H1 (cell line): ENCODE measurements around the gene BOK. TPM values are rescaled to one million over a fixed set of nuclear protein-coding genes. Genes with fewer than 3 reads are reported as not detected.

ENCODE experiments used
- CTCF ChIA-PET: fragments of 300-600 bp; sonication (Branson Sonifier 250); formaldehyde crosslinking; loops from one replicate; lab custom pipeline; 2021; ENCODE audit not compliant: partially characterized antibody; lab: Charles Lee
- POLR2A ChIA-PET: fragments of 300-600 bp; sonication (Branson Sonifier 250); formaldehyde crosslinking; loops from one replicate; lab custom pipeline; 2021; ENCODE audit warnings: inconsistent platforms; ENCODE audit not compliant: partially characterized antibody; lab: Charles Lee
- DNase-seq, 2 experiments: peaks; one replicate each; pipeline versions ENCODE4 v3.0.0 to v3.0.0-alpha.2; 2010 to 2022; ENCODE audit warnings: low spot score in 2 of 2, low read depth in 1 of 2, mixed read lengths in 1 of 2
- FAIRE-seq: peaks from 2 replicates; lab custom pipeline; 2011; peaks lifted over from hg19 to GRCh38; lab: Jason Lieb, UNC
- H2AFZ ChIP-seq: 2 replicates; pipeline ENCODE4 v1.8.1; 2012; ENCODE audit warnings: low read length, inconsistent platforms
- H2AK5ac ChIP-seq: 2 replicates; pipeline ENCODE4 v1.6.1; 2013; ENCODE audit warnings: low read depth, low read length
- H2BK120ac ChIP-seq: replicated peaks from 2 replicates; pipeline ENCODE3; 2013; ENCODE audit warnings: low read depth, low read length, inconsistent platforms
- H2BK12ac ChIP-seq: 2 replicates; pipeline ENCODE4 v1.6.1; 2013; ENCODE audit warnings: low read depth, low read length
- H2BK15ac ChIP-seq: 2 replicates; pipeline ENCODE4 v1.6.1; 2013; ENCODE audit warnings: low read length
- H2BK20ac ChIP-seq: 2 replicates; pipeline ENCODE4 v1.6.1; 2013; ENCODE audit warnings: low read length
- H2BK5ac ChIP-seq: 2 replicates; pipeline ENCODE4 v1.6.1; 2013; ENCODE audit warnings: low read depth, low read length
- H3K14ac ChIP-seq: 2 replicates; pipeline ENCODE4 v1.6.1; 2013; ENCODE audit warnings: inconsistent platforms; ENCODE audit not compliant: insufficient read length
- H3K18ac ChIP-seq: 2 replicates; pipeline ENCODE4 v1.6.1; 2013; ENCODE audit warnings: low read length; ENCODE audit errors: extremely low read depth
- H3K23ac ChIP-seq: 2 replicates; pipeline ENCODE4 v1.6.1; 2013; ENCODE audit warnings: inconsistent platforms; ENCODE audit not compliant: insufficient read length
- H3K23me2 ChIP-seq: 2 replicates; pipeline ENCODE4 v1.6.1; 2013; ENCODE audit warnings: low read depth, low read length
- H3K27ac ChIP-seq: 2 replicates; pipeline ENCODE4 v1.6.1; 2011; ENCODE audit warnings: low read depth, low read length, inconsistent platforms
- H3K27me3 ChIP-seq, 4 experiments: replicated peaks in 1 of 4; 1 replicate in 1 of 4; 2 replicates in 3 of 4; pipeline versions ENCODE4 v1.6.1 to v1.8.1; 2011 to 2013; ENCODE audit warnings: low read length in 3 of 4, mild to moderate bottlenecking in 3 of 4, inconsistent platforms in 2 of 4, mixed read lengths in 2 of 4, moderate library complexity in 1 of 4; ENCODE audit not compliant: control insufficient read depth in 3 of 4, insufficient read depth in 3 of 4; ENCODE audit errors: extremely low read depth in 1 of 4
- H3K36me3 ChIP-seq, 4 experiments: 2 replicates each; pipeline versions ENCODE4 v1.6.1 to v1.8.1; 2011 to 2013; ENCODE audit warnings: mild to moderate bottlenecking in 4 of 4, low read length in 3 of 4, moderate library complexity in 2 of 4, control low read depth in 1 of 4, inconsistent platforms in 1 of 4; ENCODE audit not compliant: insufficient read depth in 4 of 4, control insufficient read depth in 2 of 4
- H3K4ac ChIP-seq: replicated peaks from 2 replicates; pipeline ENCODE3; 2013; ENCODE audit warnings: low read length, low read depth, mixed read lengths, inconsistent platforms; ENCODE audit not compliant: insufficient read length
- H3K4me1 ChIP-seq, 4 experiments: replicated peaks in 1 of 4; 1 replicate in 1 of 4; 2 replicates in 3 of 4; pipeline versions ENCODE4 v1.6.1 to v1.8.1; 2011 to 2013; ENCODE audit warnings: low read length in 3 of 4, inconsistent platforms in 2 of 4, mixed read lengths in 1 of 4; ENCODE audit not compliant: insufficient read depth in 4 of 4, control insufficient read depth in 3 of 4
- H3K4me2 ChIP-seq, 2 experiments: 2 replicates each; pipeline versions ENCODE4 v1.6.1 to v1.8.1; 2011 to 2013; ENCODE audit warnings: low read depth in 2 of 2, low read length in 2 of 2, control low read depth in 1 of 2, inconsistent platforms in 1 of 2, mild to moderate bottlenecking in 1 of 2; ENCODE audit not compliant: insufficient read depth in 1 of 2
- H3K4me3 ChIP-seq, 4 experiments: fragments of 200-600, 300-600 bp in 1 of 4; sonication (generic), shearing (Covaris generic), sonication (Bioruptor Twin) in 1 of 4; 2 replicates each; pipeline versions ENCODE4 v1.5.1 to v1.8.1; 2011 to 2016; ENCODE audit warnings: low read length in 4 of 4, low read depth in 3 of 4, control low read depth in 2 of 4, inconsistent platforms in 2 of 4, mild to moderate bottlenecking in 2 of 4, mixed read lengths in 1 of 4, moderate library complexity in 1 of 4; ENCODE audit not compliant: insufficient read depth in 2 of 4; ENCODE audit errors: extremely low read depth in 1 of 4
- H3K56ac ChIP-seq: replicated peaks from 2 replicates; pipeline ENCODE3; 2013; ENCODE audit warnings: low read depth, mild to moderate bottlenecking, mixed read lengths, low read length, inconsistent platforms; ENCODE audit not compliant: insufficient read length
- H3K79me1 ChIP-seq: 2 replicates; pipeline ENCODE4 v1.6.1; 2013; ENCODE audit warnings: low read depth, low read length, control low read depth
- H3K79me2 ChIP-seq, 2 experiments: 2 replicates each; pipeline versions ENCODE4 v1.6.1 to v1.8.1; 2012 to 2013; ENCODE audit warnings: low read length in 2 of 2, mild to moderate bottlenecking in 2 of 2, inconsistent platforms in 1 of 2; ENCODE audit not compliant: insufficient read depth in 2 of 2, control insufficient read depth in 1 of 2
- H3K9ac ChIP-seq, 4 experiments: replicated peaks in 1 of 4; 1 replicate in 1 of 4; 2 replicates in 3 of 4; pipeline versions ENCODE4 v1.6.1 to v1.8.1; 2011 to 2013; ENCODE audit warnings: low read depth in 3 of 4, low read length in 3 of 4, control low read depth in 2 of 4, mild to moderate bottlenecking in 2 of 4, moderate library complexity in 2 of 4, inconsistent platforms in 1 of 4; ENCODE audit errors: extremely low read depth in 1 of 4
- H3K9me3 ChIP-seq, 2 experiments: 2 replicates each; pipeline versions ENCODE4 v1.6.1 to v1.8.1; 2012 to 2013; ENCODE audit warnings: mild to moderate bottlenecking in 2 of 2, moderate library complexity in 2 of 2, control low read depth in 1 of 2, inconsistent platforms in 1 of 2, low read depth in 1 of 2, low read length in 1 of 2, mixed read lengths in 1 of 2; ENCODE audit not compliant: insufficient read depth in 2 of 2
- H4K20me1 ChIP-seq, 2 experiments: replicated peaks in 1 of 2; 2 replicates each; pipeline versions ENCODE3 to v1.8.1; 2011 to 2013; ENCODE audit warnings: inconsistent platforms in 2 of 2, low read length in 2 of 2, mild to moderate bottlenecking in 1 of 2; ENCODE audit not compliant: insufficient read depth in 2 of 2, control insufficient read depth in 1 of 2
- H4K5ac ChIP-seq: 2 replicates; pipeline ENCODE4 v1.6.1; 2013; ENCODE audit warnings: low read length, low read depth, mixed read lengths, inconsistent platforms; ENCODE audit not compliant: insufficient read length
- H4K8ac ChIP-seq: 2 replicates; pipeline ENCODE4 v1.8.0; 2013; ENCODE audit warnings: mild to moderate bottlenecking, moderate library complexity, low read length, inconsistent platforms; ENCODE audit not compliant: insufficient read depth; ENCODE audit errors: extremely low read depth
- H4K91ac ChIP-seq: replicated peaks from 2 replicates; pipeline ENCODE3; 2013; ENCODE audit warnings: low read length, mixed read lengths, inconsistent platforms; ENCODE audit not compliant: insufficient read length
- ASH2L ChIP-seq: fragments of 200-600, 300-600 bp; sonication (generic); IDR thresholded peaks from one replicate; pipeline ENCODE4 v1.7.1; 2017; ENCODE audit warnings: low read length
- CBX8 ChIP-seq: fragments of 300-800, 300-1000 bp; sonication (generic); IDR thresholded peaks from 2 replicates; pipeline ENCODE4 v1.7.1; 2016; ENCODE audit warnings: low read depth, low read length, borderline replicate concordance
- CEBPB ChIP-seq: IDR thresholded peaks from 2 replicates; pipeline ENCODE4 v1.6.1; 2012; ENCODE audit warnings: low read depth, low read length
- EGR1 ChIP-seq: IDR thresholded peaks from 2 replicates; pipeline ENCODE4 v1.6.1; 2011; ENCODE audit warnings: low read depth, low read length, borderline replicate concordance
- EZH2 ChIP-seq: fragments of 200-600 bp; sonication (generic); IDR thresholded peaks from 2 replicates; pipeline ENCODE4 v1.7.1; 2012; ENCODE audit warnings: low read depth, mild to moderate bottlenecking, moderate library complexity, low read length, inconsistent platforms; ENCODE audit not compliant: severe bottlenecking
- JUND ChIP-seq: IDR thresholded peaks from 2 replicates; pipeline ENCODE4 v1.6.1; 2011; ENCODE audit warnings: mild to moderate bottlenecking, improper control_type of control experiment, low read length
- KDM1A ChIP-seq: fragments of 200-600, 300-600 bp; sonication (generic); IDR thresholded peaks from 2 replicates; pipeline ENCODE4 v1.7.1; 2016; ENCODE audit warnings: mild to moderate bottlenecking, low read length, borderline replicate concordance
- MAFK ChIP-seq: IDR thresholded peaks from 2 replicates; pipeline ENCODE4 v1.6.1; 2012; ENCODE audit warnings: low read depth, mild to moderate bottlenecking, improper control_type of control experiment, low read length
- POU5F1 ChIP-seq: IDR thresholded peaks from 2 replicates; pipeline ENCODE4 v1.6.1; 2011; ENCODE audit warnings: low read depth, mild to moderate bottlenecking, low read length, moderate library complexity
- RAD21 ChIP-seq, 2 experiments: IDR thresholded peaks in 1 of 2; conservative IDR thresholded peaks in 1 of 2; 2 replicates each; pipeline ENCODE4 v1.6.1; 2011; ENCODE audit warnings: low read depth in 2 of 2, low read length in 2 of 2, improper control_type of control experiment in 1 of 2, inconsistent platforms in 1 of 2, mild to moderate bottlenecking in 1 of 2, moderate library complexity in 1 of 2
- RFX5 ChIP-seq: IDR thresholded peaks from 2 replicates; pipeline ENCODE4 v1.6.1; 2011; ENCODE audit warnings: low read depth, low read length, improper control_type of control experiment, borderline replicate concordance
- RNF2 ChIP-seq: fragments of 200-900, 300-1000 bp; sonication (generic); IDR thresholded peaks from 2 replicates; pipeline ENCODE4 v1.7.1; 2016; ENCODE audit warnings: borderline replicate concordance, low read depth, mild to moderate bottlenecking, antibody characterized with exemption, low read length; ENCODE audit not compliant: poor library complexity, severe bottlenecking; ENCODE audit errors: missing control alignments
- RXRA ChIP-seq: IDR thresholded peaks from 2 replicates; pipeline ENCODE4 v1.6.1; 2011; ENCODE audit warnings: low read depth, mild to moderate bottlenecking, low read length, moderate library complexity; ENCODE audit not compliant: insufficient read depth
- WGBS, 2 experiments: shearing (Covaris generic) in 1 of 2; methylation state at CpG; one replicate each; pipeline versions ENCODE4 v1.1.6 to v1.1.7; 2013 to 2015; ENCODE audit warnings: low lambda C conversion rate in 2 of 2, mixed read lengths in 2 of 2, inconsistent platforms in 1 of 2, low coverage in 1 of 2, missing lambda C conversion rate in 1 of 2; ENCODE audit not compliant: insufficient replicate concordance in 2 of 2, insufficient coverage in 1 of 2, insufficient read length in 1 of 2; ENCODE audit errors: extremely low coverage in 1 of 2, missing lambda C conversion rate in 1 of 2; 5-methylcytosine and 5-hydroxymethylcytosine counted together
- polyA plus RNA-seq, 7 experiments: library from polyadenylated mRNA; depleted of rRNA in 3 of 7; stranded (reverse) in 5 of 7; unstranded in 2 of 7; fragments of >200 nt in 5 of 7; fragments of 200-250 nt in 2 of 7; gene quantifications; 1 replicate in 5 of 7; 2 replicates in 1 of 7; 4 replicates in 1 of 7; pipeline versions ENCODE4 v1.2.1 to v1.2.3, GENCODE V29; 2011 to 2013; ENCODE audit warnings: missing spikeins in 2 of 7, mixed read lengths in 2 of 7
- total RNA-seq: library from RNA; stranded (reverse); fragmentation: NEBNext Ultra II Directional; extraction: Animal tissue kit (Norgen Biotek cat#: 25700); gene quantifications from 2 replicates; pipeline ENCODE4 v1.2.1, GENCODE V29; 2021

BOK gene
- total and polyA plus RNA-seq, 2 of the 8 experiments (the other 6 are each of a cell fraction or from before 2014, with no cell fraction given) = 33.7 to 37.6 TPM

- 87% methylated on average over 14 of the region's 14 CpGs; no CpG with 5 or more reads in 1 of the 2 experiments for WGBS, 2 experiments
- Histone ChIP-seq H3K14ac (no peak overlapping the region), H4K91ac (no peak overlapping the region), H3K23ac (no peak overlapping the region), H2BK5ac (no peak overlapping the region), H2AK5ac (no peak overlapping the region), H2AFZ (no peak overlapping the region), H3K4me1 (peaks cover 0 to 7% (median 0%) of the 10 kb centered on the region in 4 experiments; a peak in 1 of 7 replicates), H4K8ac (no peak overlapping the region), H3K4ac (no peak overlapping the region), H3K9ac (no peak overlapping the region), H3K56ac (no peak overlapping the region), H2BK20ac (no peak overlapping the region), H3K4me3 (no peak overlapping the region), H3K79me1 (no peaks in the 10 kb centered on the region; the same call in none of the 2 replicates), H3K36me3 (peaks cover 0 to 4% (median 2%) of the 10 kb centered on the region in 4 experiments; a peak in 2 of 8 replicates), H4K5ac (no peak overlapping the region), H2BK15ac (no peak overlapping the region), H3K79me2 (no peaks in the 10 kb centered on the region), H4K20me1 (no peaks in the 10 kb centered on the region), H2BK120ac (no peak overlapping the region), H3K4me2 (no peak overlapping the region), H3K23me2 (no peaks in the 10 kb centered on the region; the same call in 1 of the 2 replicates), H3K18ac (no peak overlapping the region), H3K27ac (no peak overlapping the region), H3K27me3 (no peaks in the 10 kb centered on the region), H2BK12ac (no peak overlapping the region), H3K9me3 (peaks cover 0 to 2% of the 10 kb centered on the region in 2 experiments; a peak in 1 of 4 replicates)
- ChIA-PET CTCF (interaction anchor here (0.6 to 1.9 kb wide), 4 partner anchors 14 to 72 kb away, joined by 3 to 5 read pairs (median 4); no protein-coding TSS in a partner anchor), POLR2A (interaction anchor here (0.8 to 1.0 kb wide), 2 partner anchors 28 to 110 kb away, joined by 3 to 4 read pairs; no protein-coding TSS in a partner anchor)
- DNase-seq = no peak
- no peak for FAIRE-seq
- no peak for TF ChIP-seq JUND
- no peak for TF ChIP-seq RFX5
- peak; percentile 82; the same call in 1 of the 2 replicates for TF ChIP-seq EGR1
- no peak for TF ChIP-seq CBX8
- 0 out of 4 replicates have a peak, but pooled peaks of 1 of the 2 experiments have one; percentile 10 for TF ChIP-seq RAD21 (IDR thresholded peaks at IDR 0.05 in 1 of 2, conservative IDR thresholded peaks at IDR 0.05 in 1 of 2; ENCODE audit: low read depth in 2 of 2, low read length in 2 of 2)
- no peak for TF ChIP-seq KDM1A
- TF ChIP-seq EZH2 = no peak
- TF ChIP-seq RXRA = no peak
- TF ChIP-seq CEBPB = no peak
- no peak for TF ChIP-seq POU5F1
- TF ChIP-seq RNF2 = no peak
- no peak for TF ChIP-seq ASH2L
- TF ChIP-seq MAFK = no peak
Measured at GRCh38 chr2:241576293-241576654, 17.7 kb downstream of the BOK start.
